NCI-H446 (cell line): ENCODE results near the gene NT5E.
"Not testable (repeated sequence)": the region's sequence is repeated elsewhere in the genome, so short reads cannot be mapped to it uniquely, and the experiment has no call there.

Experiments
- DNase-seq, 2 experiments: peaks; one replicate each; lab custom pipeline; 2025; lab: John Stamatoyannopoulos, UW

The NT5E gene

DNA sequence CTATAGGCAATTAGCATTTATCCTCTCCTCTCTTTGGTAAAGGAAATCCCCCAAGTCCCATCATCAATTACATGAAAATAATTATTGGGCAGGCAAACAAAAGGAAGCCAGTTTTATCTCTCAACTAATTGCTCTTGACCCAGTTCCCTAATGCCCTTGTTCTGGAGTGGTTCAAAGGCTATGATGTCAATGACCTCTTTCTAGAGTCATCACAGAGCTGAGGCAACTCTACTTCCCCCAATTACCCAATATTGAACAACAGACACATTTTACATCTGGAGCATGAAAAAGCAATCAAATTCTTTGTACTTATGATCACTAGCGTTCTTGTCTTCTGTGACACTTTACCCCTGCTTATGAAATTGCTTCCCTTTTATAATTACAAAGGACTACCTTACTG lies 43.5 kb downstream of the NT5E start:
- DNase-seq = no peak

DNA sequence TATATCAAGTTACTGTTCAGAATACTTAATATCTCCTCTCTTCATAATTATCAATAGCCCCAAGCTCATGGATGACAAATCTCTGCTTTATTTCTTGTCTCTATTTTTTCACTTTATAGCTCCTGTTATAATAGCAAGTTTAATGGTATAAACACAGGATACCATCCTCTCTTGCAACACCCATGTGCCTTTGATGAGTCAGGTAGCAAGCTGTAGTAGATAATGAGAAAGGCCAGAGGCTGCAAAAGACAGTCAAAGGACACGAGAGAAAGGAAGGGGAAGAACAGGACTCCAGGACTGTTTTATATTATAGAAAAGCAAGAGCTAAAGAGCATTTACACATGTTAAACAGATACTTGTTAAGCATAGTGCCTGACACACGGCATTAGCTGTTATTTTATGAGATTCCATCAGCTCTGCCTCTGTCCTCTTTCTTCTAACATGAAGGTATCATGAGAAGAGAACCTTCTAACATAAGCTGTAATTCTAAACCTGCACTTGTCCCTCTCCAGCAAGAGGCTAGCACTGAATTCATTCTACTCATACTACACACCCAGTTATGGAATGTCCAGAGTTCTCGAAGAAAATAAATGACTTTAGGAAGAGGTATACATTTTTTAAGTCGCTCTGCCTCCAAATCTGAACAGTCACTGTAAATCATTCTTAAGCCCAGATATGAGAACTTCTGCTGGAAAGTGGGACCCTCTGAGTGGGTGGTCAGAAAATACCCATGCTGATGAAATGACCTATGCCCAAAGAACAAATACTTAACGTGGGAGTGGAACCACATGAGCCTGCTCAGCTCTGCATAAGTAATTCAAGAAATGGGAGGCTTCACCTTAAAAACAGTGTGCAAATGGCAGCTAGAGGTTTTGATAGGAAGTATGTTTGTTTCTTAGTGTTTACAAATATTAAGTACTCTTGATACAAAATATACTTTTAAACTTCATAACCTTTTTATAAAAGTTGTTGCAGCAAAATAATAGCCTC lies 45.0 kb downstream of the NT5E start:
- no peak for DNase-seq

DNA sequence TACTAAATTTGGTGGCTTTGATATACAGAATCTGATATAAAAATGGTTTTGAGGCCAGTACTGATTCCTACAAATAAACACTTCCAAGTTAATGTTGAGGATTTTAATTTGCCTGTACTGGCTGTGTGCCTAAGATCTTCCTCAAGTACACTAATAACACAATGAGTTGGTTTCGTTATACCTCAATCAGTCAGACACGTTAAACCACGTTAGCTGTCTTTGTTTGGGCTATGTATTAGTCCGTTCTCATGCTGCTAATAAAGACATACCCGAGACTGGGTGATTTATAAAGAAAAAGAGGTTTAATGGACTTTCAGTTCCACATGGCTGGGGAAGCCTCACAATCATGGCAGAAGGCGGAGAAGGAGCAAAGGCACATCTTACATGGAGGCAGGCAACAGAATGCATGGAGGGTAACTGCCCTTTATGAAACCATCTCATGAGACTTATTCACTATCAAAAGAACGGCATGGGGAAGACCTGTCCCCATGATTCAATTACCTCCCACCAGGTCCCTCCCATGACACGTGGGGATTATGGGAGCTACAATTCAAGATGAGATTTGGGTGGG lies 46.2 kb downstream of the NT5E start:
- no peak for DNase-seq

DNA sequence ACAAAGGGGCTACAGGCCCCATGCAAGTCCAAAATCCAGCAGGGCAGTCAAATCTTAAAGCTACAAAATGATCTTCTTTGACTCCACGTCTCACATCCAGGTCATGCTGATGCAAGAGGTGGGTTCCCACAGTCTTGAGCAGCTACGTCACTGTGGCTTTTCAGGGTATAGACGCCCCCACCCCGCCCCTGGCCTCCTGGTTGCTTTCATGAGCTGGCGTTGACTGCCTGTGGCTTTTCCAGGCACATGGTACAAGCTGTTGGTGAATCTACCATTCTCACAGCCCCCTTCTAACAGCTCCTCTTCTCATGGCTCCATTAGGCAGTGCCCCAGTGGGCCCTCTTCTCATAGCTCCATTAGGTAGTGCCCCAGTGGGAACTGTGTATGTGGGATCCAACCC lies 47.0 kb downstream of the NT5E start:
- DNase-seq = no peak

DNA sequence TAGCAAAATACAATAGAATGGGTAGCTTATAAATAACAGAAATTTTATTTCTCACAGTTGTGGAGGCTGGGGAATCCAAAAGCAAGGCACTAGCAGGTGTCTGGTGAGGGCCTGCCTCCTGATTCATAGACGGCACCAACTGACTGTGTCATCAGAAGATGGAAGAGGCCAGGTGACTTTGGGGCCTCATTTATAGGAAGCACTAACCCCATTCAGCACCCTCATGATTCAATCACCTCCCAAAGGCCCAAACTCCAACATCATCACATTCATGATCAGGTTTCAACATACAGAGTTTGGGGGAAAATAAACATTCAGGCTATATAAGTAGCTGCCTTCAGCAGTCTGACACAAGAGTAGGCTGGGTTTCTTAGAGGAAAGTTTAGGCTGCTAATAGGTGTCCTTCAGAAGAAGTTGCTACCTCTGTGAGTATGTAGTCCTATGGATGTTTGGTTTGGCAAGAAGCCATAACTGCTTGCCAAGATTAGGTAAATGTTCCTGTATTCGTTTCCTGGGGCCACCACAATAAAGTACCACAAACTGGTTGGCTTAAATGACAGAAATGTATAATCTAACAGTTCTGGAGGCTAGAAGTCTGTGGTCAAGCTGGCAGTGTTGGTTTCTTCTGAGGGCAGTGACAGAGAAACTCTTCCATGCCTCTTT lies 48.8 kb downstream of the NT5E start:
- DNase-seq = no peak

DNA sequence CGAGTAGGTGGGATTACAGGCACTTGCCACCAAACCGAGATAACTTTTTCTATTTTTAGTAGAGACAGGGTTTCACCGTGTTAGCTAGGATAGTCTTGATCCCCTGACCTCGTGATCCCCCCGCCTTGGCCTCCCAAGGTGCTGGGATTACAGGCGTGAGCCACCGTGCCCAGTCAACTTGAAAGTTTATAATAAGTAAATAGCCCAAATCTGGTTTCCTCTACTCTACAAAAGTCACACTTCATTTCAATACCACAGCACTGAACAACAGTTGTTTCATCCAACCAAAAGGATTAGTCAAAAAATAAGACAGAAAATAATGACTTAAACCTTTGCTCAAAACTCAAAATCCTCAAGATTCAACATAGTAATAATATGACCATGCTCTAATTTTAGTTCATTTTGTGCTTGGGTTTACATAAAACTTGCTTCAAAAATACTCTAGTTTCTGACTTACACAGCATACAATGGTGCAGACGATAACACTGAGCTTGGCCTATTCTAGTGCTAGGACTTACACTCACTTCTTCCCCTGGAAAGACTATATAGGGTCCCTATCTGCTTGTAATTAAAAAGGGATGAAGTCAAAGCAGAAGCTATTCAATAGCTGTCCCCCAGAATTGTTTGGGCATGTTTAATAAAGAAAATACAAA lies 56.7 kb downstream of the NT5E start:
- no peak for DNase-seq

DNA sequence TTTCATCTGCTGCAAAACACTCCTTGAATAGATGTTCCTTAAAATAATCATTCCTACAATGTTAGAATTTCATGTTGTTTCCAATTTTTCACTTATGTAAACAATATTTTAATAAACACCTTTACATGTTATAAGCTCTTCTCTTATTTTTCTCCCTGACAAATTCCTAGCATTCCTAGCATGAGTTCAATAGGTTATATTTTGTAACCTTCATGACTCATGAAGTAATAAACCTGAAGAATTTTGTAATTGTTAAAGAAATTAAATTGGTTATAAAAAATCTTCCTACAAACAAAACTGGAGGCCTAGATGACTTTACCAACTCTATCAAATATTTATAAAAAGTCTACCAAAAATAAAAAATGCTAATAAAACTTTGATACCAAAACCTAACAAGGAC lies 66.3 kb downstream of the NT5E start:
- DNase-seq = no peak

DNA sequence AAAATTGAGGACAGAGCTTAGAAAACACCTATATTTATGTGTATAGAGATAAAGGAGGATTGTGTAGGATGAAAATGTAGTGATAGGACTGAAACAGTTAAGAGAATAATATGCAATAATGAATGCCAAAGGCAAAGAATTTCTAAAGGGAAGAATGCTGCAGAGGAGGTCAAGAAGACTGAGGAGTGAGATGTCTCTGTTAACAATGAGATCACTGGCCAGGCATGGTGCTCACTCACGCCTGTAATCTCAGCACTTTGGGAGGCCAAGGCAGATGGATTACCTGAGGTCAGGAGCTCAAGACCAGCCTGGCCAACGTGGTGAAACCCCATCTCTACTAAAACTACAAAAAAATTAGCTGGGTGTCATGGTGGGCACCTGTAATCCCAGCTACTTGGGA lies 74.4 kb downstream of the NT5E start:
- DNase-seq = not testable (repeated sequence)

DNA sequence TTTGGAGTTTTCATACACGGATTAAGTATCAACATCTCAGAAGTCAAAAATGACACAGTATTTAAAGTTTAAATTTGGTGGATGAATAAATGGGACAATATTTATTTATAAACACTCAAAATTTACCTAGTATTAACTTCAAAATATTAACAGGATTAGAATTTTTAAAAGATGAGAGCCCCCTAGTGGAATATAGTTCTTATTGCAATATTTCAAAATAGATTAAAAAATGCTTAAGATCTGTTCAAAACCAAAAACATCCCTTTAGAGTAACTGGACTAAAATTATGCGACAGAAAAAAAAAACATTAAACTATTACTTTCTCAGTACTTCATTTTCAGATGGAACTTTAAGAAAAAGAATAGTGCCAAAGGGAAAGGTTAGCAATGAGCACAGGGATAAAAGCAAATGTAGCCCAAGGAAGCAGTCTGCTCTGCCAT lies 87.2 kb downstream of the NT5E start:
- no peak for DNase-seq

DNA sequence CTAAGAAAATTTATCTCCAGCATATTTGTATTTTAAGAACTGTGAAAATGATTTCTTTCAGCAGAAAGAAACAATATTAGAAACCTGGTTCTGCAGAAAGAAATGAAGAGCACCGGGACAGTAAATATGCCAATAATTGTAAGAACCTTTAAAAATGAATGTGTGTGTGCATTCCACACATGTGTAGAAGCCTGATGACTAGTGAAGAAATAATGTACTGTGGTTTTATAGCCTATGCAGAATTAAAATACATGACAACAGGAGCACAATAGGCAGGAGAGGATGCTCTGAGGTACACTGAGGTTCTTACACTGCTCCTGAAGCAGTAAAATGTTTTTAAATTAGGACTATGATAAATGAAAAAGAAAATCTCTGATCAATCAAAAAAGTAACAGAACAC lies 94.9 kb downstream of the NT5E start:
- DNase-seq = no peak
